HG03175 (cell line): ENCODE data around the gene CMPK2.
A peak's percentile ranks its signal among the peaks of the same experiment; 100 is the strongest.
"Not testable (repeated sequence)": the region's sequence is repeated elsewhere in the genome, so short reads cannot be mapped to it uniquely, and the experiment has no call there.

Experiments used
- ATAC-seq: cut with Tn5 transposase; IDR thresholded peaks from one replicate; pipeline ENCODE4 v1.9.1; 2021; ENCODE audit warnings: mild to moderate bottlenecking, moderate library complexity; ENCODE audit not compliant: unreplicated experiment

Gene CMPK2

GRCh38 chr2:6881046-6881445, 15.3 kb upstream of the CMPK2 start:
- ATAC-seq = no peak

GRCh38 chr2:6880200-6880733, 14.6 kb upstream of the CMPK2 start:
- no peak for ATAC-seq

- ATAC-seq = no peak
These were observed 13.3 kb upstream of the CMPK2 start for GRCh38 chr2:6879011-6879410.

- no peak for ATAC-seq
These were observed 12.8 kb upstream of the CMPK2 start for GRCh38 chr2:6878549-6878948.

- ATAC-seq = peak; percentile 79
These were observed 11.9 kb upstream of the CMPK2 start, which contains the start of gene RSAD2 for GRCh38 chr2:6877402-6878304. Gene RSAD2, plus strand, starts transcription at chr2:6877777. Its CDS starts 24 bp downstream, at chr2:6877801.

GRCh38 chr2:6876309-6876708, 10.6 kb upstream of the CMPK2 start:
- ATAC-seq = no peak

- no peak for ATAC-seq
These were observed 8.3 kb upstream of the CMPK2 start for GRCh38 chr2:6874032-6874431.

GRCh38 chr2:6872394-6872793, 6.7 kb upstream of the CMPK2 start:
- peak; percentile 73 for ATAC-seq

- ATAC-seq = no peak
These were observed 1.3 kb upstream of the CMPK2 start for GRCh38 chr2:6866982-6867381.

GRCh38 chr2:6866275-6866671, 566 bp upstream of the CMPK2 start:
- ATAC-seq = peak; percentile 37

GRCh38 chr2:6864923-6865345, 773 bp downstream of the CMPK2 start:
- peak; percentile 0 for ATAC-seq

GRCh38 chr2:6864231-6864754, 1.4 kb downstream of the CMPK2 start:
- ATAC-seq = no peak

GRCh38 chr2:6863792-6864191, 1.9 kb downstream of the CMPK2 start:
- no peak for ATAC-seq

GRCh38 chr2:6860296-6860695, 5.4 kb downstream of the CMPK2 start:
- ATAC-seq = no peak

- not testable (repeated sequence) for ATAC-seq
These were observed 7.2 kb downstream of the CMPK2 start for GRCh38 chr2:6858466-6859027.

GRCh38 chr2:6856548-6856920, 9.2 kb downstream of the CMPK2 start:
- no peak for ATAC-seq

GRCh38 chr2:6855860-6856547, 9.7 kb downstream of the CMPK2 start:
- ATAC-seq = no peak

GRCh38 chr2:6854416-6854815, 11.3 kb downstream of the CMPK2 start:
- no peak for ATAC-seq

GRCh38 chr2:6852195-6852594, 13.5 kb downstream of the CMPK2 start:
- ATAC-seq = no peak

- ATAC-seq = no peak
These were observed 18.6 kb downstream of the CMPK2 start for GRCh38 chr2:6846967-6847681.

- ATAC-seq = no peak
These were observed 19.2 kb downstream of the CMPK2 start for GRCh38 chr2:6846540-6846939.
